Measurements from ENCODE around the gene CLGN.

CLGN gene

DNA sequence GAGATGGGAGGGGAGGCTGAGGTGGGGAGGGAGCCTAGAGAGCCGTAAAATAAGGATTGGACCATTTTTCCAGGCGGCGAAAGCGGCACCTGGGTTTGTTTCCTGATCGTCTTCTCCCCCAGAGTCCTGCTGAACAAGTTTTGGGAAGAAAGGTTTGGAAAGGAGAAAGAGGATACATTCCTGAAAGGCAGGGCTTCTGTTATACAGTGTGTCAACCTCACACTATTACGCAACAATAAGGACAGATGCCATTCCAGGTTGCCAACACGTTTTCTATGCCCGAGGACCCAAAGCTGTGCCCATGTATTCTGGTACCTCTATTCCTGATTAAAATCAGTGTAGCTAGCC lies 53.3 kb downstream of the CLGN start:
- DNase-seq (ENCODE audit: low read depth): peak; percentile 37

- peak; percentile 98 for DNase-seq (ENCODE audit: low read depth)
Measured at GRCh38 chr4:140373328-140374129, 53.9 kb downstream of the CLGN start, which contains the start of gene SCOC. Gene SCOC, plus strand, starts transcription at chr4:140373646. Its CDS starts 5,525 bp downstream, at chr4:140379171.

- peak; percentile 44 for DNase-seq (ENCODE audit: low read depth)
Measured at GRCh38 chr4:140372751-140373327, 54.6 kb downstream of the CLGN start.

DNA sequence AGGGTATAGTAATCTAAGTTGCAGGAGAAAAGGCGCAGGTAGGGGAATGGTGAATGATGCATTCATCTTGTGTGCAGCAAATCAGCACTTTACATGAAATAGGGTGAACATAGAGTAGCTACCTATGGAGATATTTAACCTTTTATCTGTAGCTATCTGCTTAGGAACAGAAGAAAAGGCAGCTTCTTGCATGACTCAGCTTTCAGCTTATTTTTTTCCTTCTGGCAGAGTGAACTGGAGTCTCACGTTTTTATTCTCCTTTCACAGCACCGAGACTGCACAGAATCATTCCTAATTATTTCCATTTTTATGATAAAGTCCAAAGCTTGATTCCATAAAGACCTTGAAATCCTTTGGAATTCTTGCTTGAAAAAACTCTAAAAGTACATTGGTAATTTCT lies 58.8 kb downstream of the CLGN start:
- DNase-seq (ENCODE audit: low read depth): peak; percentile 46

DNA sequence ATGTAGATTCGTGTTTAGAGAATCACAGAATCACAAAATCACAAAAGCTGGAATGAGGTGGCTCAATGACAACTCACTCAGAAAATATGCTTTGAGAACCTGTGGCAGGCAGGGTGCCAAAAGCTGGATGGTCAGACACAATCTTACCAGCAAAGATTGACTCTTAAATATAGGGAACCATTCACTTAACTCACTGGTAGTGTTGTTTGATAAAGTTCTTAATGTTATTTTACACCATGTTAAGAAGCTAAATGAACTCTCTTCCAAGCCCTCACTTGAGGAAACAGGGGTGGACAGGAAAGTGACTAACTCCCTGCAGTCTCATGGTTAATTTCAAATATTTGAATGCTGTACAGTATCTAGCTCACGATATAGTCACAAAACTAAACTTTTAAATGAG lies 59.7 kb downstream of the CLGN start:
- peak; percentile 71 for DNase-seq (ENCODE audit: low read depth)

DNA sequence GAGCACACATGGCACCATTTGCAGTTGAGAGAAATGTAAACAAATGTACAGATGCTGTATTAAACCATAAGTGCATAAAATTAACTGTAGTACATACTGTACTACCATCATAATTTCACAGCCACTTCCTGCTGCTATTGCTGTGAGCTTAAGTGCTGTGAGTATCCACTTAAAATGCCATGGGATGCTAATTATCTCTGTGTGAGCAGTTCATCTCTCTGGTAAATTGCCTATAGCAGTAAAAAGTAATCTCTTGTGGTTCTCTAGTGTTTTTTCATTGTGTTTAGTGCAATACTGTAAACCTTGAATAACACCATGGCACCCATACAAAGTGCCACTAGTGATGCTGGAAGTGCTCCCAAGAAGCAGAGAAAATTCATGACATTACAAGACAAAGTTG lies 63.9 kb downstream of the CLGN start:
- no peak for DNase-seq (ENCODE audit: low read depth)

- DNase-seq (ENCODE audit: low read depth): no peak
Measured at GRCh38 chr4:140363051-140363450, 64.4 kb downstream of the CLGN start.

DNA sequence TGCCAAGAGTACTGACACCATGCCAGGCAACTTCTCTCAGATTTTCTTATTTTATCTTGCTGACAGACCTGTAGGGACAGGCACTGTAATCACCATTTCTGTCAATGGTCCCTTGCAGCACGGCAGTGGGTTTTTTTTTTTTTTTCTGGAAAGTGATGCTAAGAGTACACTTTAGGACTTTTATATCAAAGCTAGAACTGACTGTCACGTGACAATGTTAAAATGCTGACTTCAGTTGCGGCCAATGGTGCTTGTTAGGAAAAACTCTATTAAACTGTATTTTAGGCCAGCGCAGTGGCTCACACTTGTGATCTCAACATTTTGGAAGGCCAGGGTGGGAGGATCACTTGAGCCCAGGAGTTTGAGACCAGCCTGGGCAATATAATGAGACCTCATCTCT lies 66.3 kb downstream of the CLGN start:
- no peak for DNase-seq (ENCODE audit: low read depth)

- DNase-seq (ENCODE audit: low read depth): peak; percentile 86
Measured at GRCh38 chr4:140359562-140360427, 67.7 kb downstream of the CLGN start.

- no peak for DNase-seq (ENCODE audit: low read depth)
Measured at GRCh38 chr4:140358281-140358680, 69.2 kb downstream of the CLGN start.

- no peak for DNase-seq (ENCODE audit: low read depth)
Measured at GRCh38 chr4:140357868-140358267, 69.6 kb downstream of the CLGN start.

DNA sequence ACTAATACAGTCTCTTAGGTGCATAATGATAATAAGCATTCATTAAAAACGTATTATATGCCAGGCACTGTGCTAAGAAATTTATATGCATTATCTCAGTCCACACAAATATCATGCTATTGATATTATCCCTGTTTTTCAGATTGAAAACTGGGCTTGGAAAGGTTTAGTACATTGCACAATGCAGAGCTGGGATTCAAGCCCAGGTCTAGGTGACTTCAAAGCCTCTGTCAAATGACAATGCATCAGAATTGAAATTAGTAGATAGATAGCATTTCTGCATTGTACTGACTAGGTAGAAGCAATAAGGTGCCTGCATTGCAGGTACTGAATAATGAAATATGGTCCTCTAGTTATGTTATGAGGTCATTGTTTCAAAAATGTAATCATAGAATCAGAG lies 72.2 kb downstream of the CLGN start:
- no peak for DNase-seq (ENCODE audit: low read depth)

DNA sequence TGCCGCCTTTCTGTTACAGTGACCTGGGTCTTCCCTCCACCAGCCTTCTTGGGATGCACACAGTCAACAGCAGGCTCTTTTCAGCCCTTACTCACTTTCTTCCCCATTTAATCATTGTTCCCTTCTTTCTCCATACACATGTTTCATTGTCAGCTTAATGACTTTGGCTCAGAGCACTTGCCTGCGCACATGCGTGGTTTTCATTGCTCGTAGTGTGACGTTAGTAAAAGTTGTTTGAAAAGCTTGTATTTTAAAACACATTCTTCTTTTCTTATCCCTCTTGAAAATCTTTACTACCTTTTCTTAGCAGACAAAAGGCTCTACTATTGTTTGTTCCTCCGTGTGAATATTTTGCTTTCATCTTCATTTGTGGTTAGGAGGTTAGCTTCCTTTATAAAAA lies 73.7 kb downstream of the CLGN start:
- DNase-seq (ENCODE audit: low read depth): no peak

GRCh38 chr4:140351093-140352075 lies 76.1 kb downstream of the CLGN start:
- no peak for DNase-seq (ENCODE audit: low read depth)

DNA sequence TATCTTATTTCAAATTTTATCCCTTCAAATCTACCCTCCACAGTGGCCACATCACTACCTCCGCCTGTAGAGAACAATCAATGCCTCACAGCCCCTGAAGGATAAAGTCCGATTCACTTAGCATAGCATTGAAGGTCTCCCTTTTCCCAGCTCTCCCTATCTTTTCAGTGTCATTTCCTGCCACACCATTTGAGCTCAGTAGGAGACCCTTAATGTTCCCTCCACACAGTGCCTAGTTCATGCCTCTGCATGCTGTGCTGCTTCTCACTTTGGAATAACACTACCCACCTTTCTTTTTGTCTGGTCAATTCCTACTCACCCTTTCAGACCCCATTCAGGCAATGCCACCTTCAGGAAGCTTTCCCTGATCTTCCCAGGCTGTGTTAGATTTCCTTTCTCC lies 77.6 kb downstream of the CLGN start:
- no peak for DNase-seq (ENCODE audit: low read depth)

- no peak for DNase-seq (ENCODE audit: low read depth)
Measured at GRCh38 chr4:140346136-140346535, 81.3 kb downstream of the CLGN start.

DNA sequence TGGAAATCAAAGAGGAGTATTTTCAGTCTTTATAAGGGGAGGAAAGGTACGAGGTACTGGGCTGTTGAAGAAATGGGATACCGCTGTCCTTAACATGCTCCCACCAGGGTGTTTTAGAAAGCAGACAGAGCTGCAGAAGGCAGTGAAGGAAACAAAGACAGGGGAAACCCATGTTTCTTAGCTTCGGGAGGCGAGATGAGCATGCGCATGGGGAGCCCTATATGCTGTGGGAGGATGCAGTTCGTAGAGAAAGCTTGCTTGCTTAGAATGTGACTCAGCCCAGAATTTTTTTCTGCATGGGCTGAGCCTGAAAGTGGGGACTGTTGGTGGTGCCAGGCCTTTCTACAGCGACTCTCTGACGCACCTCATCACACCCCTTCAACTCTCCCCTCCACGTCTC lies 82.8 kb downstream of the CLGN start:
- no peak for DNase-seq (ENCODE audit: low read depth)

DNA sequence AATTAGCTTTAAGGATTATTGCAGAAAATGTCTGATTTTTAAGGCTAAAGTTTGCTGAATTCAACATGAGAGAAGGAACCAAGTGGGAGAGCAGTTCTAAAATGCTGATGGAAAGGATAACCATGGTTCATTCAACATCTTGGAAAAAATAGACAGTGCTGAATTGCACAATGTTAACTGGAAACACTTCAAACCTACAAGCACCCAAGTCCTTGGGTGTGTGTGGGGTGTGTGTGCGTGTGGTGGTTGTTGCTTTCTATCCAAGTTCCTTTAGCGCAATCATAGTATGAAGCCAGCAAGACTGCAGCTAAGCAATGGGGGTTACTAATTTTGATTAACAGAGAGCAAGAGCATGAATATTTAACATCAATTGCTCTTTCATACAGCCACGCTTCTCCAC lies 83.3 kb downstream of the CLGN start:
- no peak for DNase-seq (ENCODE audit: low read depth)

- peak; percentile 4 for DNase-seq (ENCODE audit: low read depth)
Measured at GRCh38 chr4:140343303-140343702, 84.1 kb downstream of the CLGN start.

- DNase-seq (ENCODE audit: low read depth): no peak
Measured at GRCh38 chr4:140342620-140343019, 84.8 kb downstream of the CLGN start.

All from ELR (cell line).